DOHH2 (cell line): ENCODE measurements around the gene CARS2.

ENCODE experiments used
- EZH2phosphoT487 ChIP-seq: fragments of 200-600 bp; sonication (generic); IDR thresholded peaks from 2 replicates; pipeline ENCODE4 v1.6.1; 2017; ENCODE audit warnings: borderline replicate concordance, mild to moderate bottlenecking, antibody characterized with exemption, low read length, moderate library complexity, mixed read lengths
- TF ChIP-seq, protein P1 (sequence below): fragments of 200-600 bp; sonication (generic); IDR thresholded peaks from one replicate; pipeline ENCODE4 v1.5.1; 2014; ENCODE audit warnings: antibody characterized with exemption, mild to moderate bottlenecking, low read depth, low read length; ENCODE audit not compliant: poor library complexity, severe bottlenecking

DNA sequence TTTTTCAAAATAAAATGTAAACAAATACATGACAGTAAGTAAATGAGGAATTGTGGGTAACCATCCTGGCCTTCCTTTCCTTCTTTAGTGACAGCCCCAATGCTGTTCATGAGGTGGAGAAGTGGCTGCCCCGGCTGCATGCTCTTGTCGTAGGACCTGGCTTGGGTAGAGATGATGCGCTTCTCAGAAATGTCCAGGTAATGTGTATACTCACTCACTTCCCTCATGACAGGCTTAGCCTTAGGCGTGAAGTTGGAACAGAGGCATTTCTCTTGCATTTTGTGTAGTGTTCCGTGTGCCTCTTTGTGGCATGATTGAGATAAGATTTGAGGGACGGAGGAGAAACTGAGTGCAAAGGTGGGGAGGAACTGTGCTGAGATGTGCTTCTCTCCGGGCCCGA lies 78.6 kb downstream of the CARS2 start:
- TF ChIP-seq, protein P1, sequence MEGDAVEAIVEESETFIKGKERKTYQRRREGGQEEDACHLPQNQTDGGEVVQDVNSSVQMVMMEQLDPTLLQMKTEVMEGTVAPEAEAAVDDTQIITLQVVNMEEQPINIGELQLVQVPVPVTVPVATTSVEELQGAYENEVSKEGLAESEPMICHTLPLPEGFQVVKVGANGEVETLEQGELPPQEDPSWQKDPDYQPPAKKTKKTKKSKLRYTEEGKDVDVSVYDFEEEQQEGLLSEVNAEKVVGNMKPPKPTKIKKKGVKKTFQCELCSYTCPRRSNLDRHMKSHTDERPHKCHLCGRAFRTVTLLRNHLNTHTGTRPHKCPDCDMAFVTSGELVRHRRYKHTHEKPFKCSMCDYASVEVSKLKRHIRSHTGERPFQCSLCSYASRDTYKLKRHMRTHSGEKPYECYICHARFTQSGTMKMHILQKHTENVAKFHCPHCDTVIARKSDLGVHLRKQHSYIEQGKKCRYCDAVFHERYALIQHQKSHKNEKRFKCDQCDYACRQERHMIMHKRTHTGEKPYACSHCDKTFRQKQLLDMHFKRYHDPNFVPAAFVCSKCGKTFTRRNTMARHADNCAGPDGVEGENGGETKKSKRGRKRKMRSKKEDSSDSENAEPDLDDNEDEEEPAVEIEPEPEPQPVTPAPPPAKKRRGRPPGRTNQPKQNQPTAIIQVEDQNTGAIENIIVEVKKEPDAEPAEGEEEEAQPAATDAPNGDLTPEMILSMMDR = no peak
- TF ChIP-seq EZH2phosphoT487 = no peak
